Measurements from ENCODE around the gene SAP25. TPM values are rescaled to one million over a fixed set of nuclear protein-coding genes. Genes with fewer than 3 reads are reported as not detected.
A peak's percentile ranks its signal among the peaks of the same experiment; 100 is the strongest.

SAP25 gene
- total RNA-seq, 1 donor from 2014 or later, result not detected

DNA sequence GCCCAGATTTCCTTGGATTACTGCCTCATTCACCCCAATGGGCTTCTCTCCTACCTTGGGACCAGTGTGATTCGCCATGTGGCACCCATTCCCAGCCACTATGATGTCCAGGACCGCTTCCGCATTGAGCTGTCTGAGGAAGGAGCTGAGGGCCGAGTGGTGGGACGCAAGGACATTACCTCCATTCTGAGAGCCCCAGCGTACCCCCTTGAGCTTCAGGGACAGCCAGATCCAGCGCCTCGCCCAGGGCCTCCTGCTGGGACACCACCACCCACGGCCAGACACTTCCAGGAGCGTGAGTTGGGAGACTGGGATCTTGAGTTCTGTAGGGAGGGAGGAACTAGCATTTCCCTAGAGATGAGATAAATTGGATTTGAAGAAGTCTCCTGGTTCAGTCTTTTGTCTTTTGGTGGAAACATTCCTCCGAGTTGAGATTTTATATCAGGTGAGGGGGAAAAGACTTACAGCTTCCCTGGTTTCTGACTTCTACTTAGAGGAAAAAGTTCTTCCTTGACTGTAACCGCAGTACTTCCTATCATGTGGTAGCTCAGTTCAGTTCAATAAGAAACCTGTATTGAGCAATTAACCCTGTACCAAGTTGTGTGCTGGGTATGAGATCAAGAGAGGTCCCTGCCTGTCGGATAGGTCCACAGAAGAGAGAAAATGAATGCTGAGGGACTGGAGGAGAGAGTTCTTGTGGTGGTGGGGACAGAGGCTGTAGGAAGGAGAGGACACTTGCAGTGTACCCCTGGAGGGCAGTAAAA lies 39.9 kb upstream of the SAP25 start:
- peaks cover 1% of the 10 kb centered on the region for H3K36me3 ChIP-seq (ENCODE audit: control insufficient read depth, insufficient read depth, low read length)
- H3K27me3 ChIP-seq (ENCODE audit: control insufficient read depth, insufficient read depth, low read length), result no peaks in the 10 kb centered on the region
- FAIRE-seq (no peak), DNase-seq (ENCODE audit: low read depth) (no peak)
- no peak for TF ChIP-seq CTCF (IDR thresholded peaks at IDR 0.05; ENCODE audit: insufficient read depth, low read length, severe bottlenecking)
- H3K4me3 ChIP-seq (ENCODE audit: low read depth, low read length), result no peak overlapping the region

DNA sequence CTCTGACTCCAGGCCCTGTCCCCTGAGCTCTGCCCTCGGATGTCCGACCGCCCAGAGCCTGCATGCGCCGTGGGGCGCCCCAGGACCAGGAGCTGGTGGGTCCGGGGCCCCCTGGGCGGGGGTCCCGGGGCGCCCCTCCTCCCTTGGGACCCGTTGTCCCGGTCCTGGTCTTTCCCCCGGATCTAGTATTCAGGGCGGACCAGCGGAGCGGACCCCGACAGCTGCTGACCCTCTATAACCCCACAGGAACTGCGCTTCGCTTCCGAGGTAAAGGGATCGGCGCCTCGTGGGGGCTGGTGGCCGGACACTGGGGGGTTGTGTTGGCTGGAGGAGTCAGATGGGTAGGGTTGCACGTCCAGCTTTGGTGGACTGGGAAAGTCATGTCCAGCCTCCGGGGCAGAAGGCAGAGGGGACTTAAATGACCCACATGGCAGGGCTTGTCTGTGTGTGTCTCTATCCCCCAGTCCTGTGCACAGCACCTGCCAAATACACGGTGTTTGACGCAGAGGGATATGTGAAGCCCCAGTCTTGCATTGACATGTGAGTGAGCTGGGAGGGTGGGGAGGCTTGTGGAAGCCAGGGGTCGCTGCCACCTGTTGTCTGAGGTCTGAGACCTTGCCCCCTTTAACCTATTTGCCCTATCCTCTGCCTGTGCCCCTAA lies 39.2 kb upstream of the SAP25 start:
- TF ChIP-seq CTCF (IDR thresholded peaks at IDR 0.05; ENCODE audit: insufficient read depth, low read length, severe bottlenecking), result peak; percentile 15
- DNase-seq (ENCODE audit: low read depth), result no peak
- no peak for FAIRE-seq
- Histone ChIP-seq H3K27me3 (ENCODE audit: control insufficient read depth, insufficient read depth, low read length) (no peaks in the 10 kb centered on the region), H3K36me3 (ENCODE audit: control insufficient read depth, insufficient read depth, low read length) (peaks cover 1% of the 10 kb centered on the region), H3K4me3 (ENCODE audit: low read depth, low read length) (peak overlapping the region; percentile 72)

GRCh38 chr7:100611983-100612729 lies 38.5 kb upstream of the SAP25 start, which contains the start of gene MOSPD3:
TSS of gene MOSPD3 (plus strand) at chr7:100612540. CDS start at chr7:100612792, 252 bp downstream.
- peaks cover 1% of the 10 kb centered on the region for H3K36me3 ChIP-seq (ENCODE audit: control insufficient read depth, insufficient read depth, low read length)
- peak within 1 kb of the TSS; percentile 72 for H3K4me3 ChIP-seq (ENCODE audit: low read depth, low read length)
- H3K27me3 ChIP-seq (ENCODE audit: control insufficient read depth, insufficient read depth, low read length), result no peaks in the 10 kb centered on the region
- TF ChIP-seq CTCF (IDR thresholded peaks at IDR 0.05; ENCODE audit: insufficient read depth, low read length, severe bottlenecking), result no peak
- FAIRE-seq (peak; percentile 84), DNase-seq (ENCODE audit: low read depth) (peak; percentile 100)

- Histone ChIP-seq H3K4me3 (ENCODE audit: low read depth, low read length) (no peak overlapping the region), H3K36me3 (ENCODE audit: control insufficient read depth, insufficient read depth, low read length) (peaks cover 1% of the 10 kb centered on the region), H3K27me3 (ENCODE audit: control insufficient read depth, insufficient read depth, low read length) (no peaks in the 10 kb centered on the region)
- no peak for FAIRE-seq
- DNase-seq (ENCODE audit: low read depth), result no peak
- TF ChIP-seq CTCF (IDR thresholded peaks at IDR 0.05; ENCODE audit: insufficient read depth, low read length, severe bottlenecking), result no peak
These were observed 36.3 kb upstream of the SAP25 start for GRCh38 chr7:100609958-100610357.

GRCh38 chr7:100607111-100607510 lies 33.4 kb upstream of the SAP25 start:
- no peaks in the 10 kb centered on the region for H3K27me3 ChIP-seq (ENCODE audit: control insufficient read depth, insufficient read depth, low read length)
- DNase-seq (ENCODE audit: low read depth) (peak; percentile 45), FAIRE-seq (no peak)
- H3K4me3 ChIP-seq (ENCODE audit: low read depth, low read length), result no peak overlapping the region
- no peak for TF ChIP-seq CTCF (IDR thresholded peaks at IDR 0.05; ENCODE audit: insufficient read depth, low read length, severe bottlenecking)
- H3K36me3 ChIP-seq (ENCODE audit: control insufficient read depth, insufficient read depth, low read length), result no peaks in the 10 kb centered on the region
